Peyer's patch (tissue), 4 donors: ENCODE measurements around the gene ARHGEF4. TPM values are rescaled to one million over a fixed set of nuclear protein-coding genes. Genes with fewer than 3 reads are reported as not detected.

ENCODE experiments used
- DNase-seq, 3 donors: peaks; one replicate each; pipeline ENCODE4 v3.0.0-alpha.2; 2017 to 2019
- H3K27ac ChIP-seq, 4 donors: fragments of 200-600 bp; sonication (generic); one replicate each; pipeline ENCODE4 v1.5.1; 2016 to 2019
- H3K27me3 ChIP-seq, 2 donors: fragments of 200-600 bp; sonication (generic); one replicate each; pipeline ENCODE4 v1.5.1; 2019
- H3K36me3 ChIP-seq, 3 donors: fragments of 200-600 bp; sonication (generic); one replicate each; pipeline ENCODE4 v1.5.1; 2016 to 2019
- H3K4me1 ChIP-seq, 4 donors: fragments of 200-600 bp; sonication (generic); one replicate each; pipeline ENCODE4 v1.5.1; 2016 to 2019
- H3K4me3 ChIP-seq, 4 donors: fragments of 200-600 bp; sonication (generic); 1 replicate in 3 of 4; 2 replicates in 1 of 4; pipeline ENCODE4 v1.5.1; 2016 to 2019; ENCODE audit warnings: mild to moderate bottlenecking in 1 of 4
- H3K9me3 ChIP-seq, 4 donors: fragments of 200-600 bp; sonication (generic); one replicate each; pipeline ENCODE4 v1.5.1; 2016 to 2019; ENCODE audit warnings: mild to moderate bottlenecking in 1 of 4
- CTCF ChIP-seq, 6 experiments: fragments of 450-650 bp in 4 of 6; fragments of 200-600 bp in 2 of 6; sonication (generic) in 1 of 6; IDR thresholded peaks; one replicate each; pipeline ENCODE4 v1.5.1; 2017 to 2019; ENCODE audit warnings: antibody characterized with exemption in 6 of 6, mild to moderate bottlenecking in 3 of 6, moderate library complexity in 1 of 6
- POLR2A ChIP-seq, 2 donors: fragments of 450-650 bp; IDR thresholded peaks; one replicate each; pipeline ENCODE4 v1.5.1; 2017; ENCODE audit warnings: antibody characterized with exemption in 2 of 2, mild to moderate bottlenecking in 2 of 2, moderate library complexity in 2 of 2
- total RNA-seq, 4 donors: library from RNA; depleted of rRNA; stranded (reverse); fragments of >200 nt; gene quantifications; one replicate each; pipeline ENCODE4 v1.1.0, GENCODE V29; 2016

ARHGEF4 gene
- total RNA-seq, 4 donors from 2014 or later, result 1.1 to 10.7 (median 1.6) TPM

GRCh38 chr2:130847776-130848525 lies 11.2 kb downstream of the ARHGEF4 start:
- no peak for TF ChIP-seq POLR2A (IDR thresholded peaks at IDR 0.05)
- TF ChIP-seq CTCF (IDR thresholded peaks at IDR 0.05), result no peak
- Histone ChIP-seq H3K4me1 (no peaks in the 10 kb centered on the region), H3K27ac (no peak overlapping the region), H3K27me3 (no peaks in the 10 kb centered on the region), H3K36me3 (no peaks in the 10 kb centered on the region), H3K9me3 (no peaks in the 10 kb centered on the region), H3K4me3 (no peak overlapping the region)
- DNase-seq, result no peak

GRCh38 chr2:130848526-130849210 lies 12.0 kb downstream of the ARHGEF4 start:
- H3K4me3 ChIP-seq, result no peak overlapping the region
- TF ChIP-seq POLR2A (IDR thresholded peaks at IDR 0.05) (no peak), CTCF (IDR thresholded peaks at IDR 0.05) (no peak)
- no peak overlapping the region for H3K27ac ChIP-seq
- H3K9me3 ChIP-seq, result no peaks in the 10 kb centered on the region
- DNase-seq, result no peak
- H3K36me3 ChIP-seq, result no peaks in the 10 kb centered on the region
- no peaks in the 10 kb centered on the region for H3K27me3 ChIP-seq
- H3K4me1 ChIP-seq, result no peaks in the 10 kb centered on the region

GRCh38 chr2:130849896-130850787 lies 13.4 kb downstream of the ARHGEF4 start:
- Histone ChIP-seq H3K9me3 (no peaks in the 10 kb centered on the region), H3K27ac (no peak overlapping the region), H3K27me3 (no peaks in the 10 kb centered on the region), H3K4me1 (no peaks in the 10 kb centered on the region), H3K4me3 (no peak overlapping the region), H3K36me3 (no peaks in the 10 kb centered on the region)
- TF ChIP-seq POLR2A (IDR thresholded peaks at IDR 0.05), result no peak
- TF ChIP-seq CTCF (IDR thresholded peaks at IDR 0.05), result no peak
- no peak for DNase-seq

- no peak for DNase-seq
- no peaks in the 10 kb centered on the region for H3K27me3 ChIP-seq
- no peaks in the 10 kb centered on the region for H3K4me1 ChIP-seq
Observed at GRCh38 chr2:130850788-130851623, 14.3 kb downstream of the ARHGEF4 start.

More at GRCh38 chr2:130850788-130851623, 14.3 kb downstream of the ARHGEF4 start:
- Histone ChIP-seq H3K36me3 (no peaks in the 10 kb centered on the region), H3K4me3 (no peak overlapping the region), H3K9me3 (no peaks in the 10 kb centered on the region), H3K27ac (no peak overlapping the region)
- TF ChIP-seq CTCF (IDR thresholded peaks at IDR 0.05) (no peak), POLR2A (IDR thresholded peaks at IDR 0.05) (no peak)
